ENCODE measurements around the gene OXLD1. TPM values are rescaled to one million over a fixed set of nuclear protein-coding genes. Genes with fewer than 3 reads are reported as not detected.

OXLD1 gene
- total and polyA plus RNA-seq, 10 of the 15 experiments (the other 5 are each of a cell fraction or from before 2014, with no cell fraction given), result 4.6 to 89.5 (median 39.8) TPM

DNA sequence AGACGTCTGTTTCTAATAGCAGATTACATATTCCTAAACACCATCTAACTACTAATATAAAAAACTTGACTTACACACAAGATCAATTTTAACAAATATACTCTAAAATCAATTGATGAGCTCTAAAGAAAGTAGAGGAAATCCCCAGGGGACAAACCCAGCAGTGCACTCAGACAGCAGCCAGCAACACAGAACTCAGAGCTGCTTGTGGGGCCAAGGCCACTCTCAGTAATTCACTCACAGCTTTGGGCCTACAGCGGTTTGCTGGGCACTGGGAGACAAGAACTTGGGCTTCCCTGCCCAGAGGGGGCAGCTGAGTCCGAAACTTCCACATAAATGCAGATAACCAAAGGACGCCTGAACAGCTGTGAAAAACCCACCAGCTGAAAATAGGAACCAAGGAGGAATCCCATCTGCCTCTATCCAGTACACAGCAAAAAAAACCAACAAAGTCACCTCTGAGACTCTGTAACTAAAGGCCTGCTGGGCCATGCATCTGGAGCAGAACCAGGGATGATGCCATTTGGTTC is 50.9 kb downstream of the OXLD1 start:
- in situ Hi-C loops (cut with MboI), result no loop called here
- CTCF ChIA-PET, result interaction anchor here (2.6 kb wide), 1 partner anchor 15 kb away, joined by 9 read pairs; no protein-coding TSS in a partner anchor
- intact Hi-C loops (cut with micrococcal nuclease; ENCODE audit: unreplicated experiment), result no loop called here
- RAD21 ChIA-PET (ENCODE audit: unreplicated experiment), result no interaction called here
- H3K36me3 ChIP-seq (ENCODE audit: control insufficient read depth in 2 of 2, insufficient read depth in 2 of 2, low read length in 1 of 2), result peaks cover 6 to 16% of the 10 kb centered on the region in 2 experiments; a peak in 3 of 4 replicates
- no peak overlapping the region for H2AFZ ChIP-seq (ENCODE audit: control insufficient read depth, low read depth, low read length)
- H4K20me1 ChIP-seq (ENCODE audit: control insufficient read depth, insufficient read depth), result no peaks in the 10 kb centered on the region
- H3K9me3 ChIP-seq (replicated peaks; ENCODE audit: control insufficient read depth, insufficient read depth, low read length), result no peaks in the 10 kb centered on the region
- no peak overlapping the region for H3K27ac ChIP-seq (ENCODE audit: control insufficient read depth, insufficient read depth)
- H3K9ac ChIP-seq (ENCODE audit: control insufficient read depth, insufficient read depth, low read length), result no peak overlapping the region
- H3K4me2 ChIP-seq (ENCODE audit: control insufficient read depth, insufficient read depth), result no peak overlapping the region
- no TSS peak for BruUV-seq (replicated peaks)
- H3K4me1 ChIP-seq (ENCODE audit: control insufficient read depth, insufficient read depth, low read length), result no peaks in the 10 kb centered on the region
- FAIRE-seq (no peak), DNase-seq (ENCODE audit: low read depth, low spot score) (no peak), ATAC-seq (no peak)
- SMC1A ChIA-PET (ENCODE audit: uncharacterized antibody, unreplicated experiment), result no interaction called here
- 95% methylated on average over 4 of the region's 4 CpGs for WGBS (ENCODE audit: insufficient coverage, insufficient replicate concordance, low lambda C conversion rate, missing lambda C conversion rate)
- H3K79me2 ChIP-seq (ENCODE audit: control insufficient read depth, insufficient read depth, low read length), result peaks cover 3% of the 10 kb centered on the region; the same call in 1 of the 2 replicates
- no peaks in the 10 kb centered on the region for H3K27me3 ChIP-seq (replicated peaks in 1 of 2; ENCODE audit: control insufficient read depth in 2 of 2, insufficient read depth in 2 of 2, low read length in 1 of 2)
- H3K4me3 ChIP-seq, result no peak overlapping the region
- POLR2A ChIA-PET, result interaction anchor here (0.6 kb wide), 3 partner anchors 17 to 303 kb away, joined by 3 to 4 read pairs (median 3); no protein-coding TSS in a partner anchor
- TF ChIP-seq LARP7 (IDR thresholded peaks at IDR 0.05), result no peak
- TF ChIP-seq BHLHE40 (IDR thresholded peaks at IDR 0.05; ENCODE audit: borderline replicate concordance in 1 of 2, low read depth in 2 of 2, low read length in 1 of 2), result no peak
- TF ChIP-seq TCF12 (IDR thresholded peaks at IDR 0.05; ENCODE audit: low read depth, low read length), result no peak
- TF ChIP-seq GATAD2B (conservative IDR thresholded peaks at IDR 0.05; ENCODE audit: low read depth), result no peak
- TF ChIP-seq HDAC6 (IDR thresholded peaks at IDR 0.05; ENCODE audit: unreplicated experiment), result no peak
- TF ChIP-seq, protein P1, sequence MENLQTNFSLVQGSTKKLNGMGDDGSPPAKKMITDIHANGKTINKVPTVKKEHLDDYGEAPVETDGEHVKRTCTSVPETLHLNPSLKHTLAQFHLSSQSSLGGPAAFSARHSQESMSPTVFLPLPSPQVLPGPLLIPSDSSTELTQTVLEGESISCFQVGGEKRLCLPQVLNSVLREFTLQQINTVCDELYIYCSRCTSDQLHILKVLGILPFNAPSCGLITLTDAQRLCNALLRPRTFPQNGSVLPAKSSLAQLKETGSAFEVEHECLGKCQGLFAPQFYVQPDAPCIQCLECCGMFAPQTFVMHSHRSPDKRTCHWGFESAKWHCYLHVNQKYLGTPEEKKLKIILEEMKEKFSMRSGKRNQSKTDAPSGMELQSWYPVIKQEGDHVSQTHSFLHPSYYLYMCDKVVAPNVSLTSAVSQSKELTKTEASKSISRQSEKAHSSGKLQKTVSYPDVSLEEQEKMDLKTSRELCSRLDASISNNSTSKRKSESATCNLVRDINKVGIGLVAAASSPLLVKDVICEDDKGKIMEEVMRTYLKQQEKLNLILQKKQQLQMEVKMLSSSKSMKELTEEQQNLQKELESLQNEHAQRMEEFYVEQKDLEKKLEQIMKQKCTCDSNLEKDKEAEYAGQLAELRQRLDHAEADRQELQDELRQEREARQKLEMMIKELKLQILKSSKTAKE (IDR thresholded peaks at IDR 0.05; ENCODE audit: low read depth, poor library complexity, severe bottlenecking), result no peak
- no peak for TF ChIP-seq BRCA1 (IDR thresholded peaks at IDR 0.05; ENCODE audit: low read depth, low read length)
- TF ChIP-seq TCF7 (IDR thresholded peaks at IDR 0.05; ENCODE audit: borderline replicate concordance), result no peak
- no peak for TF ChIP-seq ATF7 (IDR thresholded peaks at IDR 0.05; ENCODE audit: low read depth)
- TF ChIP-seq, protein P2, sequence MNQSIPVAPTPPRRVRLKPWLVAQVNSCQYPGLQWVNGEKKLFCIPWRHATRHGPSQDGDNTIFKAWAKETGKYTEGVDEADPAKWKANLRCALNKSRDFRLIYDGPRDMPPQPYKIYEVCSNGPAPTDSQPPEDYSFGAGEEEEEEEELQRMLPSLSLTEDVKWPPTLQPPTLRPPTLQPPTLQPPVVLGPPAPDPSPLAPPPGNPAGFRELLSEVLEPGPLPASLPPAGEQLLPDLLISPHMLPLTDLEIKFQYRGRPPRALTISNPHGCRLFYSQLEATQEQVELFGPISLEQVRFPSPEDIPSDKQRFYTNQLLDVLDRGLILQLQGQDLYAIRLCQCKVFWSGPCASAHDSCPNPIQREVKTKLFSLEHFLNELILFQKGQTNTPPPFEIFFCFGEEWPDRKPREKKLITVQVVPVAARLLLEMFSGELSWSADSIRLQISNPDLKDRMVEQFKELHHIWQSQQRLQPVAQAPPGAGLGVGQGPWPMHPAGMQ (IDR thresholded peaks at IDR 0.05; ENCODE audit: borderline replicate concordance), result no peak
- TF ChIP-seq, protein P3, sequence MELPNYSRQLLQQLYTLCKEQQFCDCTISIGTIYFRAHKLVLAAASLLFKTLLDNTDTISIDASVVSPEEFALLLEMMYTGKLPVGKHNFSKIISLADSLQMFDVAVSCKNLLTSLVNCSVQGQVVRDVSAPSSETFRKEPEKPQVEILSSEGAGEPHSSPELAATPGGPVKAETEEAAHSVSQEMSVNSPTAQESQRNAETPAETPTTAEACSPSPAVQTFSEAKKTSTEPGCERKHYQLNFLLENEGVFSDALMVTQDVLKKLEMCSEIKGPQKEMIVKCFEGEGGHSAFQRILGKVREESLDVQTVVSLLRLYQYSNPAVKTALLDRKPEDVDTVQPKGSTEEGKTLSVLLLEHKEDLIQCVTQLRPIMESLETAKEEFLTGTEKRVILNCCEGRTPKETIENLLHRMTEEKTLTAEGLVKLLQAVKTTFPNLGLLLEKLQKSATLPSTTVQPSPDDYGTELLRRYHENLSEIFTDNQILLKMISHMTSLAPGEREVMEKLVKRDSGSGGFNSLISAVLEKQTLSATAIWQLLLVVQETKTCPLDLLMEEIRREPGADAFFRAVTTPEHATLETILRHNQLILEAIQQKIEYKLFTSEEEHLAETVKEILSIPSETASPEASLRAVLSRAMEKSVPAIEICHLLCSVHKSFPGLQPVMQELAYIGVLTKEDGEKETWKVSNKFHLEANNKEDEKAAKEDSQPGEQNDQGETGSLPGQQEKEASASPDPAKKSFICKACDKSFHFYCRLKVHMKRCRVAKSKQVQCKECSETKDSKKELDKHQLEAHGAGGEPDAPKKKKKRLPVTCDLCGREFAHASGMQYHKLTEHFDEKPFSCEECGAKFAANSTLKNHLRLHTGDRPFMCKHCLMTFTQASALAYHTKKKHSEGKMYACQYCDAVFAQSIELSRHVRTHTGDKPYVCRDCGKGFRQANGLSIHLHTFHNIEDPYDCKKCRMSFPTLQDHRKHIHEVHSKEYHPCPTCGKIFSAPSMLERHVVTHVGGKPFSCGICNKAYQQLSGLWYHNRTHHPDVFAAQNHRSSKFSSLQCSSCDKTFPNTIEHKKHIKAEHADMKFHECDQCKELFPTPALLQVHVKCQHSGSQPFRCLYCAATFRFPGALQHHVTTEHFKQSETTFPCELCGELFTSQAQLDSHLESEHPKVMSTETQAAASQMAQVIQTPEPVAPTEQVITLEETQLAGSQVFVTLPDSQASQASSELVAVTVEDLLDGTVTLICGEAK (IDR thresholded peaks at IDR 0.05; ENCODE audit: borderline replicate concordance), result no peak
- TF ChIP-seq CBFB (IDR thresholded peaks at IDR 0.05; ENCODE audit: low read depth), result no peak
- no peak for TF ChIP-seq POU2F2 (IDR thresholded peaks at IDR 0.05; ENCODE audit: borderline replicate concordance, low read depth, low read length)
- TF ChIP-seq, protein P4, sequence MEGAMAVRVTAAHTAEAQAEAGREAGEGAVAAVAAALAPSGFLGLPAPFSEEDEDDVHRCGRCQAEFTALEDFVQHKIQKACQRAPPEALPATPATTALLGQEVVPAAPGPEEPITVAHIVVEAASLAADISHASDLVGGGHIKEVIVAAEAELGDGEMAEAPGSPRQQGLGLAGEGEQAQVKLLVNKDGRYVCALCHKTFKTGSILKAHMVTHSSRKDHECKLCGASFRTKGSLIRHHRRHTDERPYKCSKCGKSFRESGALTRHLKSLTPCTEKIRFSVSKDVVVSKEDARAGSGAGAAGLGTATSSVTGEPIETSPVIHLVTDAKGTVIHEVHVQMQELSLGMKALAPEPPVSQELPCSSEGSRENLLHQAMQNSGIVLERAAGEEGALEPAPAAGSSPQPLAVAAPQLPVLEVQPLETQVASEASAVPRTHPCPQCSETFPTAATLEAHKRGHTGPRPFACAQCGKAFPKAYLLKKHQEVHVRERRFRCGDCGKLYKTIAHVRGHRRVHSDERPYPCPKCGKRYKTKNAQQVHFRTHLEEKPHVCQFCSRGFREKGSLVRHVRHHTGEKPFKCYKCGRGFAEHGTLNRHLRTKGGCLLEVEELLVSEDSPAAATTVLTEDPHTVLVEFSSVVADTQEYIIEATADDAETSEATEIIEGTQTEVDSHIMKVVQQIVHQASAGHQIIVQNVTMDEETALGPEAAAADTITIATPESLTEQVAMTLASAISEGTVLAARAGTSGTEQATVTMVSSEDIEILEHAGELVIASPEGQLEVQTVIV (IDR thresholded peaks at IDR 0.05; ENCODE audit: borderline replicate concordance, partially characterized antibody), result no peak

Data from GM12878 (cell line).